ENCODE measurements around the gene EIF4G3. TPM values are rescaled to one million over a fixed set of nuclear protein-coding genes. Genes with fewer than 3 reads are reported as not detected.
"Not testable (repeated sequence)": the region's sequence is repeated elsewhere in the genome, so short reads cannot be mapped to it uniquely, and the experiment has no call there.

EIF4G3 gene
- total and polyA plus RNA-seq, 9 of the 15 experiments (the other 6 are each of a cell fraction or from before 2014, with no cell fraction given) = 6.7 to 40.5 (median 32.1) TPM

DNA sequence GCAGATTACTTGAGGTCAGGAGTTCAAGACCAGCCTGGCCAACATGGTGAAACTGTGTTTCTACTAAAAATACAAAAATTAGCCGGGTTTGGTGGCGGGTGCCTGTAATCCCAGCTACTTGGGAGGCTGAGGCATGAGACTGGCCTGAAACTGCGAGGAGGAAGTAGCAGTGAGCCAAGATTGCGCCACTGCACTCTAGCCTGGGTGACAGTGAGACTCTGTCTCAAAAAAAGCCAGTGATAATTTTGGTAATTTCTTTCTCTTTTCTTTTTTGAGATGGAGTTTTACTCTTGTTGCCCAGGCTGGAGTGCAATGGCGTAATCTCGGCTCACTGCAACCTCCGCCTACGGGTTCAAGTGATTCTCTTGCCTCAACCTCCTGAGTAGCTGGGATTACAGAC, 324.9 kb downstream of the EIF4G3 start:
- H3K9me1 ChIP-seq (ENCODE audit: control insufficient read depth, insufficient read depth, low read length); H3K27ac ChIP-seq (ENCODE audit: extremely low read depth, low read depth, low read length); H3K4me2 ChIP-seq (ENCODE audit: insufficient read depth, low read length); DNase-seq (ENCODE audit: extremely low read depth in 1 of 4, low spot score in 3 of 4); H2AFZ ChIP-seq (ENCODE audit: low read depth, low read length); H3K4me3 ChIP-seq; CTCF ChIA-PET (ENCODE audit: low intra/inter-chr PET ratio); H4K20me1 ChIP-seq (replicated peaks; ENCODE audit: control insufficient read depth, insufficient read depth, low read length); in situ Hi-C loops (cut with MboI); ATAC-seq; BruUV-seq (replicated peaks); H3K9me3 ChIP-seq (replicated peaks; ENCODE audit: control insufficient read depth, insufficient read depth, low read depth, low read length); H3K79me2 ChIP-seq (ENCODE audit: control insufficient read depth, insufficient read depth, low read length); H3K9ac ChIP-seq (ENCODE audit: insufficient read depth in 1 of 2, low read depth in 2 of 2, low read length in 2 of 2); FAIRE-seq; intact Hi-C loops (cut with micrococcal nuclease); H3K27me3 ChIP-seq (ENCODE audit: control insufficient read depth in 2 of 2, insufficient read depth in 2 of 2, low read length in 2 of 2); POLR2A ChIA-PET; H3K4me1 ChIP-seq (replicated peaks in 1 of 2; ENCODE audit: control insufficient read depth in 2 of 2, insufficient read depth in 2 of 2, low read length in 2 of 2): not testable (repeated sequence)
- 82% methylated on average over 8 of the region's 8 CpGs for WGBS (ENCODE audit: insufficient coverage, low coverage, missing lambda C conversion rate)
- peaks cover 49% of the 10 kb centered on the region for H3K36me3 ChIP-seq (ENCODE audit: control insufficient read depth, insufficient read depth, low read length)

DNA sequence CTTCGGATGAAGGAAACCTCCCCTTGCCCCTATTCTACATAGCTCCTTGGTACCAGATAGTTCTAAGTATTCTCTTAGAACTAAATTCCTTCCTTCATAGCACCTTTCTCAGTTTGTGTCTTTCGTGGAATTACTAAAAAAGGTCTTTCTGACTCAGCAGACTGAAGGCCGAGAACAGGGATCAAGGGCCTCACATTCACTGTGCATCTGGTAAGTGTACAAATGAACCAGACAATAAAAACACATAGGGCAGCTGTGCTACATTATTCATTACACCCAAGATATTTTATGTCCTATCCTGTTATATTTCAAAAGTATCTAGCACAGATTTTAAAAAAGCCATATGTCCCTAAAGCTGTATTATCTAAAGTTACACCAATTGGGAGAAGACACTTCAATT, 326.7 kb downstream of the EIF4G3 start:
- 65% methylated on average over 3 of the region's 3 CpGs for WGBS (ENCODE audit: insufficient coverage, low coverage, missing lambda C conversion rate)
- CTCF ChIA-PET (ENCODE audit: low intra/inter-chr PET ratio) = no interaction called here
- in situ Hi-C loops (cut with MboI) = no loop called here

More for the DNA sequence above, 326.7 kb downstream of the EIF4G3 start:
- Histone ChIP-seq H3K4me3 (no peak overlapping the region), H3K27ac (ENCODE audit: extremely low read depth, low read depth, low read length) (no peak overlapping the region), H3K27me3 (ENCODE audit: control insufficient read depth in 2 of 2, insufficient read depth in 2 of 2, low read length in 2 of 2) (no peaks in the 10 kb centered on the region), H3K4me2 (ENCODE audit: insufficient read depth, low read length) (no peak overlapping the region), H3K79me2 (ENCODE audit: control insufficient read depth, insufficient read depth, low read length) (no peaks in the 10 kb centered on the region), H3K36me3 (ENCODE audit: control insufficient read depth, insufficient read depth, low read length) (peaks cover 53% of the 10 kb centered on the region), H3K4me1 (replicated peaks in 1 of 2; ENCODE audit: control insufficient read depth in 2 of 2, insufficient read depth in 2 of 2, low read length in 2 of 2) (no peaks in the 10 kb centered on the region), H2AFZ (ENCODE audit: low read depth, low read length) (no peak overlapping the region), H3K9me1 (ENCODE audit: control insufficient read depth, insufficient read depth, low read length) (no peaks in the 10 kb centered on the region), H3K9ac (ENCODE audit: insufficient read depth in 1 of 2, low read depth in 2 of 2, low read length in 2 of 2) (no peak overlapping the region), H4K20me1 (replicated peaks; ENCODE audit: control insufficient read depth, insufficient read depth, low read length) (no peaks in the 10 kb centered on the region), H3K9me3 (replicated peaks; ENCODE audit: control insufficient read depth, insufficient read depth, low read depth, low read length) (no peaks in the 10 kb centered on the region)
- DNase-seq (ENCODE audit: extremely low read depth in 1 of 4, low spot score in 3 of 4) = no peak
- no peak for ATAC-seq
- intact Hi-C loops (cut with micrococcal nuclease) = no loop called here
- TF ChIP-seq, protein P1, sequence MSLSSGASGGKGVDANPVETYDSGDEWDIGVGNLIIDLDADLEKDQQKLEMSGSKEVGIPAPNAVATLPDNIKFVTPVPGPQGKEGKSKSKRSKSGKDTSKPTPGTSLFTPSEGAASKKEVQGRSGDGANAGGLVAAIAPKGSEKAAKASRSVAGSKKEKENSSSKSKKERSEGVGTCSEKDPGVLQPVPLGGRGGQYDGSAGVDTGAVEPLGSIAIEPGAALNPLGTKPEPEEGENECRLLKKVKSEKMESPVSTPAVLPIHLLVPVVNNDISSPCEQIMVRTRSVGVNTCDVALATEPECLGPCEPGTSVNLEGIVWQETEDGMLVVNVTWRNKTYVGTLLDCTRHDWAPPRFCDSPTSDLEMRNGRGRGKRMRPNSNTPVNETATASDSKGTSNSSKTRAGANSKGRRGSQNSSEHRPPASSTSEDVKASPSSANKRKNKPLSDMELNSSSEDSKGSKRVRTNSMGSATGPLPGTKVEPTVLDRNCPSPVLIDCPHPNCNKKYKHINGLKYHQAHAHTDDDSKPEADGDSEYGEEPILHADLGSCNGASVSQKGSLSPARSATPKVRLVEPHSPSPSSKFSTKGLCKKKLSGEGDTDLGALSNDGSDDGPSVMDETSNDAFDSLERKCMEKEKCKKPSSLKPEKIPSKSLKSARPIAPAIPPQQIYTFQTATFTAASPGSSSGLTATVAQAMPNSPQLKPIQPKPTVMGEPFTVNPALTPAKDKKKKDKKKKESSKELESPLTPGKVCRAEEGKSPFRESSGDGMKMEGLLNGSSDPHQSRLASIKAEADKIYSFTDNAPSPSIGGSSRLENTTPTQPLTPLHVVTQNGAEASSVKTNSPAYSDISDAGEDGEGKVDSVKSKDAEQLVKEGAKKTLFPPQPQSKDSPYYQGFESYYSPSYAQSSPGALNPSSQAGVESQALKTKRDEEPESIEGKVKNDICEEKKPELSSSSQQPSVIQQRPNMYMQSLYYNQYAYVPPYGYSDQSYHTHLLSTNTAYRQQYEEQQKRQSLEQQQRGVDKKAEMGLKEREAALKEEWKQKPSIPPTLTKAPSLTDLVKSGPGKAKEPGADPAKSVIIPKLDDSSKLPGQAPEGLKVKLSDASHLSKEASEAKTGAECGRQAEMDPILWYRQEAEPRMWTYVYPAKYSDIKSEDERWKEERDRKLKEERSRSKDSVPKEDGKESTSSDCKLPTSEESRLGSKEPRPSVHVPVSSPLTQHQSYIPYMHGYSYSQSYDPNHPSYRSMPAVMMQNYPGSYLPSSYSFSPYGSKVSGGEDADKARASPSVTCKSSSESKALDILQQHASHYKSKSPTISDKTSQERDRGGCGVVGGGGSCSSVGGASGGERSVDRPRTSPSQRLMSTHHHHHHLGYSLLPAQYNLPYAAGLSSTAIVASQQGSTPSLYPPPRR (CRISPR knock-in tag; IDR thresholded peaks at IDR 0.05; ENCODE audit: borderline replicate concordance) = no peak
- no peak for TF ChIP-seq TCF7L2 (IDR thresholded peaks at IDR 0.05; ENCODE audit: low read depth, low read length)
- TF ChIP-seq KDM2B (CRISPR knock-in tag; IDR thresholded peaks at IDR 0.05) = no peak
- TF ChIP-seq, protein P2, sequence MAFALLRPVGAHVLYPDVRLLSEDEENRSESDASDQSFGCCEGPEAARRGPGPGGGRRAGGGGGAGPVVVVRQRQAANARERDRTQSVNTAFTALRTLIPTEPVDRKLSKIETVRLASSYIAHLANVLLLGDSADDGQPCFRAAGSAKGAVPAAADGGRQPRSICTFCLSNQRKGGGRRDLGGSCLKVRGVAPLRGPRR (CRISPR knock-in tag; IDR thresholded peaks at IDR 0.05) = no peak
- TF ChIP-seq BRCA1 (IDR thresholded peaks at IDR 0.05) = no peak
- TF ChIP-seq BRCA1 (CRISPR knock-in tag; IDR thresholded peaks at IDR 0.05) = no peak
- TF ChIP-seq ESRRA (IDR thresholded peaks at IDR 0.05; ENCODE audit: borderline replicate concordance, low read depth) = no peak
- TF ChIP-seq PTRF (tag; IDR thresholded peaks at IDR 0.05) = no peak
- TF ChIP-seq, protein P3, sequence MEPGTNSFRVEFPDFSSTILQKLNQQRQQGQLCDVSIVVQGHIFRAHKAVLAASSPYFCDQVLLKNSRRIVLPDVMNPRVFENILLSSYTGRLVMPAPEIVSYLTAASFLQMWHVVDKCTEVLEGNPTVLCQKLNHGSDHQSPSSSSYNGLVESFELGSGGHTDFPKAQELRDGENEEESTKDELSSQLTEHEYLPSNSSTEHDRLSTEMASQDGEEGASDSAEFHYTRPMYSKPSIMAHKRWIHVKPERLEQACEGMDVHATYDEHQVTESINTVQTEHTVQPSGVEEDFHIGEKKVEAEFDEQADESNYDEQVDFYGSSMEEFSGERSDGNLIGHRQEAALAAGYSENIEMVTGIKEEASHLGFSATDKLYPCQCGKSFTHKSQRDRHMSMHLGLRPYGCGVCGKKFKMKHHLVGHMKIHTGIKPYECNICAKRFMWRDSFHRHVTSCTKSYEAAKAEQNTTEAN (CRISPR knock-in tag; IDR thresholded peaks at IDR 0.05) = no peak
- no peak for FAIRE-seq
- POLR2A ChIA-PET = no interaction called here
- no TSS peak for BruUV-seq (replicated peaks)

Measured in K562 (cell line).